K562 (cell line): ENCODE data around the gene AFF3. TPM values are rescaled to one million over a fixed set of nuclear protein-coding genes. Genes with fewer than 3 reads are reported as not detected.
A peak's percentile ranks its signal among the peaks of the same experiment; 100 is the strongest.

ENCODE experiments used
- AFF1 ChIP-seq, 2 experiments: fragments of 450-650 bp; IDR thresholded peaks; 2 replicates each; pipeline ENCODE4 v1.6.1; 2018; ENCODE audit warnings: mild to moderate bottlenecking in 2 of 2, low read depth in 1 of 2; ENCODE audit not compliant: partially characterized antibody in 2 of 2
- ELF1 ChIP-seq: fragments of 200-800 bp; sonication (Bioruptor generic); IDR thresholded peaks from 2 replicates; pipeline ENCODE4 v1.6.1; 2016; ENCODE audit warnings: missing genetic modification characterization, missing compliant biosample characterization
- RAD21 ChIP-seq, 2 experiments: fragments of 250-450 bp in 1 of 2; fragments of 450-650 bp in 1 of 2; sonication (Bioruptor Pico) in 1 of 2; formaldehyde crosslinking in 1 of 2; IDR thresholded peaks in 1 of 2; conservative IDR thresholded peaks in 1 of 2; 2 replicates each; pipeline versions ENCODE4 v1.4.0 to v1.8.0; 2020 to 2022; ENCODE audit warnings: mild to moderate bottlenecking in 2 of 2, moderate library complexity in 1 of 2
- SMC3 ChIP-seq: conservative IDR thresholded peaks from 2 replicates; pipeline ENCODE4 v1.6.1; 2011; ENCODE audit warnings: low read depth, low read length, improper control_type of control experiment; ENCODE audit not compliant: insufficient read depth
- YBX1 ChIP-seq: fragments of 450-650 bp; IDR thresholded peaks from 2 replicates; pipeline ENCODE4 v1.7.1; 2016; ENCODE audit warnings: mild to moderate bottlenecking
- ZNF584 ChIP-seq: fragments of 200-800 bp; sonication (Bioruptor generic); IDR thresholded peaks from 2 replicates; pipeline ENCODE4 v1.6.1; 2016; ENCODE audit warnings: low read depth, mild to moderate bottlenecking, missing genetic modification characterization, missing compliant biosample characterization
- polyA plus RNA-seq, 8 experiments: library from polyadenylated mRNA; depleted of rRNA in 4 of 8; stranded (reverse) in 5 of 8; unstranded in 3 of 8; fragments of >200 nt; fragmentation: Nextera tagmentation in 2 of 8; fragmentation: Illumina TruSeq in 1 of 8; extraction: Ambion mirVana in 2 of 8; extraction: Trizol in 1 of 8; gene quantifications; 2 replicates each; pipeline versions ENCODE4 v1.2.1 to v1.2.3, GENCODE V29; 2011 to 2014; ENCODE audit warnings: inconsistent platforms in 1 of 8, missing spikeins in 1 of 8
- total RNA-seq, 7 experiments: library from RNA; depleted of rRNA in 6 of 7; stranded (reverse); fragments of >200 nt in 6 of 7; fragmentation: Illumina TruSeq in 2 of 7; extraction: Trizol in 2 of 7; gene quantifications; 2 replicates each; pipeline versions ENCODE4 v1.2.1 to v1.2.3, GENCODE V29; 2011 to 2021; ENCODE audit warnings: low replicate concordance in 1 of 7

AFF3 gene
- total and polyA plus RNA-seq, 9 of the 15 experiments (the other 6 are each of a cell fraction or from before 2014, with no cell fraction given), result 0.02 to 0.11 TPM; not detected in 7

- no peak for TF ChIP-seq AFF1 (IDR thresholded peaks at IDR 0.05; ENCODE audit: low read depth in 1 of 2, partially characterized antibody in 2 of 2)
- TF ChIP-seq ELF1 (tag), result peak; percentile 80
- TF ChIP-seq RAD21 (CRISPR knock-in tag; conservative IDR thresholded peaks at IDR 0.05 in 1 of 2, IDR thresholded peaks at IDR 0.05 in 1 of 2), result peak; percentile 63 to 71
- TF ChIP-seq YBX1, result no peak
- TF ChIP-seq ZNF584 (CRISPR knock-in tag), result no peak
- peak; percentile 62; the same call in 1 of the 2 replicates for TF ChIP-seq SMC3
- TF ChIP-seq, all 486 proteins: peak for 30
Observed at GRCh38 chr2:100178085-100178788, 35.8 kb upstream of the AFF3 start (continued).
